ENCODE results near the gene DNMT3L. TPM values are rescaled to one million over a fixed set of nuclear protein-coding genes. Genes with fewer than 3 reads are reported as not detected.

Gene DNMT3L
- not detected in 2 replicates for total RNA-seq

DNA sequence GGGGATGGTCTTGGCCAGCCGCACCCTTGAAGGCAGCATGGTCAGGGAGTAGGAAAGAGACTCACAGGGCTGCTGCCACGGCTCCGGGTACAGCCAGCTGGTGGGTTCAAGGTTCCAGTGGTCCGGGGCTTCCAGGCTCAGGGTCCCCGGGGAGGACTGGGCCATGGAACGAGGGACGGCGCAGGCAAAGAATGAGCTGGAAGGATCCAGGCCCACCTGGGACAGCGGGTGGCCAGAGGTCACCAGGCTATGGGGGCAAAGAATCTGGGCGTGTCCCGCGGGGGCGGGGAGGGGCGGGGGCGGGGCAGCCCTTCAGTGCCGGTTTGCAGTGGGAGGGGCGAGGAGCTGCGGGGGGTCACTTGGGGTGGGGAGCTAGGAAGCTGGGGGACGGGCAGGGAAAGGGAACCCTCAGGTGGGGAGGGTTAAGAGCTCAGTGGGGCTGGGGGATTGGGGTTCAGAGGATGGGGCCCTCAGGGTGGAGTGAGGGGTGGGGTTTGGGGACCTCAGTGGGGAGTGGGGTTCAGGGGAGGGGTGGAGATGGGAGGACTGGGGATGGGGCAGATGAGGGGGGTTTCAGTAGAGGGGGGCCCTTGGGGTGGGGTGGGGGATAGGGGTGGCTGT lies at the start of gene DNMT3L:
TSS of gene DNMT3L (minus strand) at position 223 of the 621 bp plus-strand sequence. CDS start 638 bp downstream, outside the sequence.

DNA sequence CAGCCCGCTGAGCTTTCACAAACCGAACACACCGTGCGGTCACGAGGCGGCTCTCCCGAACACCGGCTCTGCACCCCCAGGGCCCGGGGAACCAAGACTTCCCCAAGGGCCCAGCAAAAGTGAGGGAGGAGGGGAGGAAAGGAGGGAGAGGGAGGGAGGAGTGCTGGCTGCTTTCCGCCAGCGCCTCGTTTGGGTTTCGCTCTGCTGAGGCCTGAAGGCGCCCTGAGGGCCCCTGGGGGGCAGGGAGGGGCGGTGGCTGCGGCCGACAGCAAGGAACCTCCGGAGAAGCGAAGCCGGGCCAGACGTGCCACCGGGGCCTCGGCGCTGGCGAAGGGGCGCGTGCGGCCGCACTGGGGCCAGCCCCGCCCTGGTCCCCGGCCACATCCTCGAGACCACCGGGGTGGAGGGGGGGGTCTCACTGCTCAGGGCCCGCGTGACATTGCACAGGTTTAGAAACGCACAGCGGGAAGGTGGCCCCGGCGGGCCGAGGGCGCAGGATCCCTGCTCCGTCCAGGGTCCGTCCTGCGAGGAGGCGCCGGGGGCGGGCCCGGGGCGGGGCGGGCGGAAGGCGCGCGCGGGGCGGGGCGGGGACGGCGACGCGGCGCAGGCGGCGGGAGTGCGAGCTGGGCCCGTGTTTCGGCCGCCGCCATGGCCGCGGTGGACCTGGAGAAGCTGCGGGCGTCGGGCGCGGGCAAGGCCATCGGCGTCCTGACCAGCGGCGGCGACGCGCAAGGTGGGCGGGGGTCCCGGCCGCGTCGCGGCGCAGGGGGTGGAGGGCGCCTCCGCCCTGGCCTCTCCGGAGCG lies 38.0 kb upstream of the DNMT3L start, which contains the start of gene PFKL:
TSS of gene PFKL (plus strand) at position 596 of the 804 bp plus-strand sequence. CDS start at position 649, 53 bp downstream.

DNA sequence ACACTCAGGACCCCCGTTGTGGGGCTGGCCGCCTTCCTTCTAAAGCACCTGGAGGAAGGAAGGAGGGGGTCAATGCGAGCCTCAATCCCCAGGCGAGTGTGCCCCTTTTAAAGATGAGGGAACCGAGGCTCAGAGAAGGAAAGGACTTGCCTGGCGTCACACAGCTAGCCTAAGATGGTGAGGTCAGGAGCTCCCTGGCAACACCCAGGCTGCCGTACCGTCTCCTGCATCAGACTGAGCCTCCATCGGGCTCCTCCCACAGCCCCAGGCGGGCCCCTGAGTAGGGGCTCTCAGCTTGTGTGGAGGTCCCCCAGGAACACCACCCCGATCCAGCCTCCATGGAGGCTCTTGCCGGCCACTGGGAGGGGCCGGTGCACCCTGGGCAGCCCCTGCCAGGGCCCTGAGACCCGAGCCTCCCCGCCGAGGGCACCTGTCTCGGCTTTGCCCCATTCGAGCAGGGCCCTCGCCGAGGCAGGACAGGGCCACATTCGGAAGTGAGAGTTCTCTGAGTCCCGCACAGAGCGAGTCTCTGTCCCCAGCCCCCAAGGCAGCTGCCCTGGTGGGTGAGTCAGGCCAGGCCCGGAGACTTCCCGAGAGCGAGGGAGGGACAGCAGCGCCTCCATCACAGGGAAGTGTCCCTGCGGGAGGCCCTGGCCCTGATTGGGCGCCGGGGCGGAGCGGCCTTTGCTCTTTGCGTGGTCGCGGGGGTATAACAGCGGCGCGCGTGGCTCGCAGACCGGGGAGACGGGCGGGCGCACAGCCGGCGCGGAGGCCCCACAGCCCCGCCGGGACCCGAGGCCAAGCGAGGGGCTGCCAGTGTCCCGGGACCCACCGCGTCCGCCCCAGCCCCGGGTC lies 23.7 kb upstream of the DNMT3L start, which contains the start of gene AIRE:
TSS of gene AIRE (plus strand) at position 739 of the 855 bp plus-strand sequence. CDS start 131 bp downstream, outside the sequence.

DNA sequence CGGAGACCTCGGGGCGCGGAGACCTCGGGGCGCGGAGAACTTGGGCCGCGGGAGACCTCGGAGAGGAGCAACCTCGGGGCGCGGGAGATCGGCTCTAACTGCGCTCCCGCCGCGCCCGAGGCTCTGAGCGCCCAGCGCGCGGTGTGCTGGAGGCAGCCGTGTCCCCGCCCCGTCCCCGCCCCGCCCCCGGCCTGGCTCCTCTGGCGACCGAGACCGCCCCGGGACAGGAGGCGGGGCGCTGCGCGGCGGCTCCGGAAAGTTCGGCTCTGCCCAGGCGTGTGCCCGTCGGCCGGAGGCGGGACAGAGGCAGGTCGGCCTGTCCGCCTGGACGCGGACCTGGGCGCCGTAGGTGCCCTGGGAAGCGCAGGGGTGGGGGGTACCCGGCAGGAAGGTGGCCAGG lies 20.9 kb downstream of the DNMT3L start, which contains the start of gene ICOSLG:
TSS of gene ICOSLG (minus strand) at position 102 of the 400 bp plus-strand sequence. CDS start 126 bp downstream, outside the sequence.

Other genes with a start within 250 kb of the DNMT3L start
- gene TRAPPC10, start 249.6 kb downstream of the DNMT3L start, total RNA-seq: 11.7 and 13.2 TPM in 2 replicates
- 2.2 and 11.2 TPM in 2 replicates for gene PWP2, start 154.5 kb downstream of the DNMT3L start, total RNA-seq
- gene GATD3, start 128.2 kb downstream of the DNMT3L start, total RNA-seq: 9.9 and 68.1 TPM in 2 replicates
- gene ICOSLG, start 21.0 kb downstream of the DNMT3L start, total RNA-seq: 0.35 TPM in 1 of 2 replicates, not detected in the other
- not detected in 2 replicates for gene AIRE, start 24.0 kb upstream of the DNMT3L start, total RNA-seq
- 96.3 and 149 TPM in 2 replicates for gene PFKL, start 38.2 kb upstream of the DNMT3L start, total RNA-seq
- 18.7 and 21.5 TPM in 2 replicates for gene CFAP410, start 77.5 kb upstream of the DNMT3L start, total RNA-seq
- gene TRPM2, start 91.7 kb upstream of the DNMT3L start, total RNA-seq: not detected in 2 replicates
- 3.0 and 3.5 TPM in 2 replicates for gene LRRC3, start 193.6 kb upstream of the DNMT3L start, total RNA-seq